OCI-LY1 (cell line): ENCODE measurements around the gene TNC.

Experiments used
- EZH2 ChIP-seq: fragments of 200-600 bp; sonication (generic), shearing (Covaris generic); IDR thresholded peaks from 2 replicates; pipeline ENCODE4 v1.8.0; 2017; ENCODE audit warnings: borderline replicate concordance, mixed run types, mild to moderate bottlenecking, antibody characterized with exemption, low read length, moderate library complexity, mixed read lengths
- TF ChIP-seq, protein P1 (sequence below): fragments of 200-600 bp; sonication (generic), shearing (Covaris generic); IDR thresholded peaks from 2 replicates; pipeline ENCODE4 v1.5.1; 2017; ENCODE audit warnings: mild to moderate bottlenecking, antibody characterized with exemption, low read length, moderate library complexity, mixed read lengths

DNA sequence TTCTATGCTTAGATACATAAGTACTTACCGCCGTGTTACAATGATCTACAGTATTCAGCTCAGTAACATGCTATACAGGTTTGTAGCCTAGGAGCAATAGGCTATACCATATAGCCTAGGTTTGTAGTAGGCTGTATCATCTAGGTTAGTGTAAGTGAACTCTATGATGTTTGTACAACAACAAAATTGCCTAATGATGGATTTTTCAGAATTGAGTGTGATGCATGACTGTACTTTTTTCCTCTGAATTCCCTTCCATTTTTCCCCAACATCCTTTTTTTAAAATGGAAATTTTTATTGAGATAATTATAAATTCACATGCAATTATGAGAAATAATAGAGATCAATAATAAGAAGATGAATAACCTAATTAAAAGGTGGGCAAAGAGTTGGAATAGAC is 119.6 kb downstream of the TNC start:
- TF ChIP-seq, protein P1, sequence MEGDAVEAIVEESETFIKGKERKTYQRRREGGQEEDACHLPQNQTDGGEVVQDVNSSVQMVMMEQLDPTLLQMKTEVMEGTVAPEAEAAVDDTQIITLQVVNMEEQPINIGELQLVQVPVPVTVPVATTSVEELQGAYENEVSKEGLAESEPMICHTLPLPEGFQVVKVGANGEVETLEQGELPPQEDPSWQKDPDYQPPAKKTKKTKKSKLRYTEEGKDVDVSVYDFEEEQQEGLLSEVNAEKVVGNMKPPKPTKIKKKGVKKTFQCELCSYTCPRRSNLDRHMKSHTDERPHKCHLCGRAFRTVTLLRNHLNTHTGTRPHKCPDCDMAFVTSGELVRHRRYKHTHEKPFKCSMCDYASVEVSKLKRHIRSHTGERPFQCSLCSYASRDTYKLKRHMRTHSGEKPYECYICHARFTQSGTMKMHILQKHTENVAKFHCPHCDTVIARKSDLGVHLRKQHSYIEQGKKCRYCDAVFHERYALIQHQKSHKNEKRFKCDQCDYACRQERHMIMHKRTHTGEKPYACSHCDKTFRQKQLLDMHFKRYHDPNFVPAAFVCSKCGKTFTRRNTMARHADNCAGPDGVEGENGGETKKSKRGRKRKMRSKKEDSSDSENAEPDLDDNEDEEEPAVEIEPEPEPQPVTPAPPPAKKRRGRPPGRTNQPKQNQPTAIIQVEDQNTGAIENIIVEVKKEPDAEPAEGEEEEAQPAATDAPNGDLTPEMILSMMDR: no peak
- TF ChIP-seq EZH2: no peak
